GM12874 (cell line): ENCODE measurements around the gene ADAMTS12.

ENCODE experiments used
- CTCF ChIP-seq: IDR thresholded peaks from 2 replicates; pipeline ENCODE4 v1.5.1; 2011; ENCODE audit warnings: low read depth, mild to moderate bottlenecking, control low read depth, low read length, moderate library complexity; ENCODE audit not compliant: insufficient read depth

Gene ADAMTS12

GRCh38 chr5:33659526-33660169 is 232.1 kb downstream of the ADAMTS12 start:
- TF ChIP-seq CTCF: no peak

DNA sequence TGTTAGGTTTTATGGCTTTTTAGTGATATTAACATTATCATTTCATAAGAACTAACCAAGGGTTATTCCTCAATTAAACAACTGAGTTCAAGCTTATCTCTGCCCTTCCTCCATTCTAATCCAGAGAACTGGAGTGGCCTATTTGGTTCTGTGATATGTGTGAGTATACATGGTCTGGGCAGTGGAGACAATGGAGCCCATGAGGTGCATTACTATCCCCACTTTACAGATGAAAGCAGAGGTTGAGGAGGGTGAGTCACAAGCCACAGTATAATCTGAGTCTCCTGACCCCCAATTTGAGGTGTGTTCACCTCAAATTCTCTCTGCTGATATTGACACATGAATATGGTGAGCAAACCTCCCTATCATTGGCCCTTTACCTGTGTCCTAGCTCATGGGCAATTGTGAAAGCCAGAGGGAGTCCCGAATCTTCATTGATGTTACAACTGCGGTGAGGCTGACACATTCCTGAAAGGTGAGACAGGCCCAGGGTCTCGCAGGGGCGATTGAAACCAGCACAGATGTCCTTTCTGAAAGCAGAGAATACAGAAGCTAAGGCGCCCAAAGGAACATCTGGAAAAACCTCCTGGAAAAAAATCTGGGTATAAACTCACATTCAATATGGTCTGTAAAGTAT is 233.9 kb downstream of the ADAMTS12 start:
- no peak for TF ChIP-seq CTCF

DNA sequence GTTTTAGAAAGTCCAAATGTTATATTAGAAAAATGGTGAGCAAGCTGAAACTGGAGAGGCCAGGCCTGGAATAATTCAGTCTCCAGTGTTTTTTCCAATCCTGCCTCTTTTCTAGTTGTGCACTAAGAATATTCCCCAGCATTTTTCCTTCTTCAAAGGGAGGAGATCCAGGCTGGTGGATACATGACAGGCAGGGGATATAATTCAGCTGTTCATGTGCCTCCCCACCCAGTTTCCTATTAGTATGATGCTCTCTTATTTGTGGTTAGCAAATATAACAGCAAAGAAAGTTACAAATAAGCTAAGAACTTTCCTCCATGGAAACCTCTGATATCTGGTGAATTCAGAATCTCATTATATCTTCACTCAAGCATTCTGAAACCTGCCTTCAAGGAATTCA is 234.6 kb downstream of the ADAMTS12 start:
- no peak for TF ChIP-seq CTCF

GRCh38 chr5:33650911-33651310 is 240.9 kb downstream of the ADAMTS12 start:
- TF ChIP-seq CTCF: no peak

GRCh38 chr5:33649549-33650482 is 242.0 kb downstream of the ADAMTS12 start:
- TF ChIP-seq CTCF: no peak

DNA sequence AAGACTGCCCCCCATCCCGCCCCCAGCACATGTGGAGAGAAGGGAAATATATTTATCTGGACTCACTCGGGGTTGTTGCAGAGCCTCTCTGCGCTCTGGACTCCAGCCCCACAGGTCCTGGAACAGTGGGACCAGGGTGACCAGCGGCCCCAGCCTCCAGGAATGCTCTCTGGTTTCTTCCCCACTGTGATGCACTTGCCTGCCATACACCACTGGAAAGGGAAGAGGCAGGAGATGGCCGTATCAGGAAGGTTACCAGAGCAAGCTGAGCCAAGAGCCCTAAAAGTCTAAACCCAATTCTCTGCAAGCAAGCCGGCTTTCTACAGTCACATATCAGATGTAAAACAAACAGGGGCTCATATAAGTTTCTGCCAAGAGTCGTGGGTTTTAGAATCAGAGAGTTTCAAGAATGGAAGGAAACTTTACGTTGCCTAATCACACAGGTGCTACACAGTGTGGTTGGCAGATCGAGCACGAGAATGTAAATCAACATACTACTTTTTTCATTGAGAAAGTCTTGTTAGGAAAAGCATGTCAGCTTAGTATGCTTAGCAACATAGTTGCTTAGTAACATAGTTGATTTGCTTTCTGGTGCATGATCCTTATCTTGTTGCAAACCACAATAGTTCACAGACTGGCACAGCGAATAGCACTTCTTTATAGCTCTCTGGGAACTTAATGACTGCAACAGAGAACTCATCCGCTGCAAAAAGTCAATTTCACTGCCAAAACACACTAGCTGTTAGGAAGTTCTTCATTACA is 249.9 kb downstream of the ADAMTS12 start:
- TF ChIP-seq CTCF: no peak
